Mesodermal cell (in vitro differentiated cells): ENCODE measurements around the gene SLC9A3.

Experiments used
- H3K27ac ChIP-seq: 2 replicates; pipeline ENCODE4 v1.7.0; 2013; ENCODE audit warnings: mild to moderate bottlenecking, low read depth, low read length, moderate library complexity; ENCODE audit not compliant: severe bottlenecking
- H3K36me3 ChIP-seq: 2 replicates; pipeline ENCODE4 v1.7.1; 2013; ENCODE audit warnings: mild to moderate bottlenecking, low read length, moderate library complexity; ENCODE audit not compliant: control insufficient read depth, insufficient read depth
- H3K4me1 ChIP-seq: one replicate; pipeline ENCODE4 v1.7.1; 2013; ENCODE audit warnings: mild to moderate bottlenecking, low read length; ENCODE audit not compliant: insufficient read depth, control insufficient read depth, poor library complexity, severe bottlenecking
- H3K4me3 ChIP-seq: 2 replicates; pipeline ENCODE4 v1.7.0; 2013; ENCODE audit warnings: low read length, control low read depth, mild to moderate bottlenecking; ENCODE audit not compliant: insufficient read depth, poor library complexity, severe bottlenecking; ENCODE audit errors: extremely low read depth
- H3K9me3 ChIP-seq: 2 replicates; pipeline ENCODE4 v1.7.1; 2013; ENCODE audit warnings: mild to moderate bottlenecking, low read length, moderate library complexity; ENCODE audit not compliant: control insufficient read depth
- WGBS, 2 experiments: methylation state at CpG; one replicate each; pipeline ENCODE4 v1.1.5; 2013; ENCODE audit warnings: missing lambda C conversion rate in 2 of 2; ENCODE audit not compliant: insufficient coverage in 2 of 2; 5-methylcytosine and 5-hydroxymethylcytosine counted together

The SLC9A3 gene

GRCh38 chr5:423233-423565, 101.0 kb downstream of the SLC9A3 start:
- Histone ChIP-seq H3K27ac (no peak overlapping the region), H3K36me3 (no peaks in the 10 kb centered on the region), H3K9me3 (no peaks in the 10 kb centered on the region), H3K4me1 (no peaks in the 10 kb centered on the region), H3K4me3 (no peak overlapping the region)
- 96% methylated on average over 9 of the region's 9 CpGs for WGBS, 2 experiments

DNA sequence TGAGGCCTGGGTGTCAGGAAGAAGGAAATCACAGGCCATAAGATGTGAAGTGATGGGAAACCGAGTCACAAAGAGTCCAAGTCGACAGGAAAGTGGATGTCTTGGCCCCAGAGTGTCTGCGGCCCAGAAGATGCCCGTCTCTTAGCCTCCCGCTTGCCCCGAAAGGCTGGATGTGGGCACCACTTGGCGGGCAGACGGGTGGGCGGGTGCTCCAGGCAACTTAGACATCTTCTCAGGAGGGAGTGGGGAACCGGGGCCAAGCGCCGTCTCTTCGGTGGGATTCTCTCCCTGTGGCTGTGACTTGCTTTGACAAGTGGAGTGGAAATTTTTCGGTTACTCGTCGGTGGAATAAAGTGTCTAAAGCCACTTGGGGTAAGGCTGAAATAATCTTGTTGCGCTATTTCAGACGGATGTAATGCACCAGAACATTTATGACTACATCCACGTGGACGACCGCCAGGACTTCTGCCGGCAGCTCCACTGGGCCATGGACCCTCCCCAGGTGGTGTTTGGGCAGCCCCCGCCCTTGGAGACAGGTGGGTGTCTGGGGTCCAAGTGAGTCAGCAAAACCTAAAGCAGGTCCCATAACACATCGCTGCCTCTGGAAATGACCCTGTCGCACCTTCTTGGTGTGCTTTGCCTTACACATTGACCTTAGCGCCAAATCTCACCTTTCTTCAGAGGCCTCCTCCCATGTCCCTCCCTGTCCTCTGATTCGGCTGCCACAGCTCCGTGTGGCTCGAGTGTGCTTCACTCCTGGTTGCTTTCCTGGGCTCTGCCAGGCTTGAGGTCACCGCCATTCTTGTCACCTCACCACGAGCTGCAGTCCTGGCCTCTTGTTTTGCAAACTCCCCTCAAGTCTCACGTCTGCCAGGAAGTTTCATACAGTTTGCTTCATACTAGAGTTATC, 101.7 kb downstream of the SLC9A3 start:
- no peaks in the 10 kb centered on the region for H3K9me3 ChIP-seq
- H3K27ac ChIP-seq = no peak overlapping the region
- 88 to 94% methylated on average over 25 to 28 of the region's 32 CpGs for WGBS, 2 experiments
- no peaks in the 10 kb centered on the region for H3K4me1 ChIP-seq
- H3K4me3 ChIP-seq = no peak overlapping the region
- H3K36me3 ChIP-seq = no peaks in the 10 kb centered on the region

DNA sequence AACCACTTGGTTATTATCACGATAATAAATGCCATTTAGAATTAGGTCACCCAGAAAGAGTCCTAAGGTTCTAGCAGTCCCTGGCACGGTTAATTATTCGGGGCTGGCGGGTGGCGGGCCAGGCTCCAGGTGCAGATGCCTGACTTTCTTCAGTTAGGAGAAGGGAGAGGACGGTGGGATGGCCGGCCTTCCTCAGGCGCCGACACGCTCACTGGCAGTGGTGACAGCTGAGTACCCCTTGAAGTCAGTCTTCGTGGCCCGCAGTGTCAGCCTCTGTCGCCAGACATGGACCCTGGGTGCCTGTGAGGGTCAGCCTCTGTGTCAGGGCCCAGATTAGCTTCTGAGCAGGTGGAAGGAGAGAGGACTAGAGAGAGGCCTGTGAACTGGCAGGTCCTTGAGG, 102.3 kb downstream of the SLC9A3 start:
- Histone ChIP-seq H3K9me3 (no peaks in the 10 kb centered on the region), H3K36me3 (no peaks in the 10 kb centered on the region), H3K4me1 (no peaks in the 10 kb centered on the region), H3K4me3 (no peak overlapping the region), H3K27ac (no peak overlapping the region)
- 95 to 96% methylated on average over 13 of the region's 13 CpGs for WGBS, 2 experiments

- no peak overlapping the region for H3K27ac ChIP-seq
- H3K9me3 ChIP-seq = no peaks in the 10 kb centered on the region
- H3K4me1 ChIP-seq = no peaks in the 10 kb centered on the region
- no peaks in the 10 kb centered on the region for H3K36me3 ChIP-seq
- no peak overlapping the region for H3K4me3 ChIP-seq
- 92 to 94% methylated on average over 33 of the region's 34 CpGs for WGBS, 2 experiments
Observed at GRCh38 chr5:421287-421880, 102.9 kb downstream of the SLC9A3 start.

DNA sequence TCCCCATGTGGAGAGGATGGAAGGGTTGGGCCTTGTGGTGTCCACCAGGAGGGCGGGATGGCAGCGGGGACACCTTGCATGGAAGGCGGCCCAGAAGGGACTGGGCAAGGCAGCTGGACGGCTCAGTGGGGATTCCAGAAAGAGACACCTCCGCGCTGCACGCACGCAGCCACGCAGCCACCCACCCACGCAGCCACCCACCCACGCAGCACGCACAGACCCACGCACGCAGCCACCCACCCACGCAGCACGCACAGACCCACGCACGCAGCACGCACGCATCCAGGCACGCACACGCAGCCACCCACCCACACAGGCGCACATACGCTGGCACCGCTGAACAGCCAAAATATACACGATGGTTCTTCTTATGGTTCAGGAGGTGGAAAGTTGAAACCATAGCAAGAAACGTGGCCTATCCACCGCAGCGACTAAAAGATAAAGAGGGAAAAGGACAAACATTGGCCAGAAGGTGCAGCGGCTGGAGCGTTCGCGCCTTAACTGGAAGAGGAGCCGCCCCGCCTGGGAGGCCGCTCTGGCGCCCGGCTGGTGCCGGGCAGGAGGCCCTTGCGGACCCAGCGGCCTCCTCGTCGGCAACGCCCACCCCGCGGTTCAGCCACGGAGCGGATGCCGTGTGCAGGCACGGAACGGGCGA, 103.5 kb downstream of the SLC9A3 start:
- Histone ChIP-seq H3K4me3 (no peak overlapping the region), H3K9me3 (no peaks in the 10 kb centered on the region), H3K27ac (no peak overlapping the region), H3K36me3 (no peaks in the 10 kb centered on the region), H3K4me1 (peaks cover 1% of the 10 kb centered on the region)
- 94 to 96% methylated on average over 46 to 48 of the region's 52 CpGs for WGBS, 2 experiments
